Thyroid gland (tissue), 4 donors: ENCODE results near the gene MEIS1.
A peak's percentile ranks its signal among the peaks of the same experiment; 100 is the strongest.

Experiments used
- CTCF ChIP-seq, 6 experiments: fragments of 200-600 bp in 3 of 6; fragments of 450-650 bp in 3 of 6; sonication (generic) in 3 of 6; IDR thresholded peaks; one replicate each; pipeline ENCODE4 v1.5.1; 2016 to 2019; ENCODE audit warnings: antibody characterized with exemption in 6 of 6, mild to moderate bottlenecking in 2 of 6, inconsistent platforms in 1 of 6, moderate library complexity in 1 of 6
- POLR2A ChIP-seq, 2 donors: fragments of 450-650 bp; IDR thresholded peaks; one replicate each; pipeline ENCODE4 v1.6.1; 2017; ENCODE audit warnings: antibody characterized with exemption in 2 of 2, mild to moderate bottlenecking in 2 of 2, moderate library complexity in 1 of 2

GRCh38 chr2:66445925-66446871 lies 11.3 kb downstream of the MEIS1 start:
- TF ChIP-seq CTCF (IDR thresholded peaks at IDR 0.05) (peak in 1 of 6 experiments; percentile 27), POLR2A (IDR thresholded peaks at IDR 0.05) (no peak)
